IPS-11a (cell line): ENCODE data around the gene RAD51AP1.
"Not testable (repeated sequence)": the region's sequence is repeated elsewhere in the genome, so short reads cannot be mapped to it uniquely, and the experiment has no call there.

Experiments used
- H3K4me3 ChIP-seq: one replicate; pipeline ENCODE4 v1.5.1; 2013; ENCODE audit warnings: low read depth, low read length, control low read depth

RAD51AP1 gene

GRCh38 chr12:4538207-4539160 is at the start of gene RAD51AP1:
TSS of gene RAD51AP1 (plus strand) at chr12:4538890. CDS start at chr12:4538940, 50 bp downstream.
- peak within 1 kb of the TSS; percentile 100 for H3K4me3 ChIP-seq

GRCh38 chr12:4489556-4489955 is 49.1 kb upstream of the RAD51AP1 start:
- no peak overlapping the region for H3K4me3 ChIP-seq

GRCh38 chr12:4490973-4491372 is 47.7 kb upstream of the RAD51AP1 start:
- H3K4me3 ChIP-seq, result no peak overlapping the region

- no peak overlapping the region for H3K4me3 ChIP-seq
Observed at GRCh38 chr12:4496145-4496838, 42.4 kb upstream of the RAD51AP1 start.

GRCh38 chr12:4499186-4499585 is 39.5 kb upstream of the RAD51AP1 start:
- H3K4me3 ChIP-seq, result no peak overlapping the region

- H3K4me3 ChIP-seq, result no peak overlapping the region
Observed at GRCh38 chr12:4505376-4505986, 33.2 kb upstream of the RAD51AP1 start.

- H3K4me3 ChIP-seq, result no peak overlapping the region
Observed at GRCh38 chr12:4506430-4506829, 32.3 kb upstream of the RAD51AP1 start.

- H3K4me3 ChIP-seq, result no peak overlapping the region
Observed at GRCh38 chr12:4506870-4507269, 31.8 kb upstream of the RAD51AP1 start.

GRCh38 chr12:4508503-4508902 is 30.2 kb upstream of the RAD51AP1 start:
- not testable (repeated sequence) for H3K4me3 ChIP-seq

GRCh38 chr12:4509269-4509668 is 29.4 kb upstream of the RAD51AP1 start:
- H3K4me3 ChIP-seq, result not testable (repeated sequence)

GRCh38 chr12:4518106-4518728 is 20.5 kb upstream of the RAD51AP1 start:
- H3K4me3 ChIP-seq, result no peak overlapping the region

- not testable (repeated sequence) for H3K4me3 ChIP-seq
Observed at GRCh38 chr12:4523443-4523842, 15.2 kb upstream of the RAD51AP1 start.

GRCh38 chr12:4526923-4527546 is 11.7 kb upstream of the RAD51AP1 start:
- no peak overlapping the region for H3K4me3 ChIP-seq

- H3K4me3 ChIP-seq, result no peak overlapping the region
Observed at GRCh38 chr12:4530160-4530559, 8.5 kb upstream of the RAD51AP1 start.

- no peak overlapping the region for H3K4me3 ChIP-seq
Observed at GRCh38 chr12:4530982-4531586, 7.6 kb upstream of the RAD51AP1 start.

GRCh38 chr12:4535092-4535491 is 3.6 kb upstream of the RAD51AP1 start:
- no peak overlapping the region for H3K4me3 ChIP-seq

GRCh38 chr12:4535871-4536270 is 2.8 kb upstream of the RAD51AP1 start:
- H3K4me3 ChIP-seq, result no peak overlapping the region

- H3K4me3 ChIP-seq, result peak overlapping the region; percentile 100
Observed at GRCh38 chr12:4539167-4539870, 629 bp downstream of the RAD51AP1 start.

GRCh38 chr12:4540170-4540569 is 1.5 kb downstream of the RAD51AP1 start:
- H3K4me3 ChIP-seq, result no peak overlapping the region

- H3K4me3 ChIP-seq, result no peak overlapping the region
Observed at GRCh38 chr12:4540638-4541037, 1.9 kb downstream of the RAD51AP1 start.
